ENCODE results near the gene DNASE2B. TPM values are rescaled to one million over a fixed set of nuclear protein-coding genes. Genes with fewer than 3 reads are reported as not detected.

DNASE2B gene
- polyA plus RNA-seq, 1 donor (not counting 4 experiments of a cell fraction or from before 2014, with no cell fraction given), result not detected

DNA sequence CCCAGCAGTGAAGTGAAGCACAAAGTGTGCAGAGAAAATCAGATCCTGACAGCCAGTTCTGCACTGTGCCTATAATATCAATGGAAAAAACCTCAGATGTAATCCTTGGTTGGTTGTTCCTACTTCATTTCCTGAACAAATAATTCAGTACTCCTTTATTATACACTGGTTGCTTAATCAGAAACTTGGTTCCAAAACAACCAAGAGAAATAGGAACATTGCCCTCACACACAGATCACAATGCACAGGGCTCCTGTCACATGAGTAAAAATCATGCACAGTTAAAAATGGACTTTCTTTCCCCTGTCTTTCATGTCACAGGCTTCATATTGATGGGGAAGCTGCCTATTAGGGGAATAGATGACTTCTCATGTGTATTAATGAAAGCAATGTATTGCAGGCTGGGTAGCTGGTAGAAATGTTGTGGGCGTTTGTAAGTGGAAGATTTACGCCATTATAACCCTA lies 9.7 kb downstream of the DNASE2B start:
- Histone ChIP-seq H4K20me1 (ENCODE audit: control insufficient read depth, extremely low read depth, insufficient read depth, low read length) (no peaks in the 10 kb centered on the region), H3K9me1 (ENCODE audit: control insufficient read depth, extremely low read depth, insufficient read depth, low read length) (no peaks in the 10 kb centered on the region), H3K9ac (ENCODE audit: control insufficient read depth, extremely low read depth, insufficient read depth, low read length) (no peak overlapping the region), H3K27me3 (ENCODE audit: control insufficient read depth, extremely low read depth, insufficient read depth, low read length) (no peaks in the 10 kb centered on the region), H3K79me2 (ENCODE audit: control insufficient read depth, insufficient read depth, low read length) (no peaks in the 10 kb centered on the region), H3K36me3 (ENCODE audit: control insufficient read depth in 2 of 2, extremely low read depth in 1 of 2, insufficient read depth in 2 of 2, low read length in 2 of 2) (no peaks in the 10 kb centered on the region), H2AFZ (ENCODE audit: control insufficient read depth, low read length) (no peak overlapping the region), H3K27ac (ENCODE audit: control insufficient read depth, insufficient read depth, low read length) (no peak overlapping the region), H3K9me3 (ENCODE audit: control insufficient read depth, low read depth, low read length) (no peaks in the 10 kb centered on the region), H3K4me1 (ENCODE audit: control insufficient read depth, extremely low read depth, insufficient read depth, low read length) (no peaks in the 10 kb centered on the region), H3K4me2 (ENCODE audit: control insufficient read depth, extremely low read depth, insufficient read depth, low read depth, low read length) (no peak overlapping the region), H3K4me3 (ENCODE audit: control insufficient read depth in 2 of 3, extremely low read depth in 1 of 3, insufficient read depth in 2 of 3, low read depth in 1 of 3, low read length in 3 of 3) (no peak overlapping the region)
- TF ChIP-seq, protein P1, sequence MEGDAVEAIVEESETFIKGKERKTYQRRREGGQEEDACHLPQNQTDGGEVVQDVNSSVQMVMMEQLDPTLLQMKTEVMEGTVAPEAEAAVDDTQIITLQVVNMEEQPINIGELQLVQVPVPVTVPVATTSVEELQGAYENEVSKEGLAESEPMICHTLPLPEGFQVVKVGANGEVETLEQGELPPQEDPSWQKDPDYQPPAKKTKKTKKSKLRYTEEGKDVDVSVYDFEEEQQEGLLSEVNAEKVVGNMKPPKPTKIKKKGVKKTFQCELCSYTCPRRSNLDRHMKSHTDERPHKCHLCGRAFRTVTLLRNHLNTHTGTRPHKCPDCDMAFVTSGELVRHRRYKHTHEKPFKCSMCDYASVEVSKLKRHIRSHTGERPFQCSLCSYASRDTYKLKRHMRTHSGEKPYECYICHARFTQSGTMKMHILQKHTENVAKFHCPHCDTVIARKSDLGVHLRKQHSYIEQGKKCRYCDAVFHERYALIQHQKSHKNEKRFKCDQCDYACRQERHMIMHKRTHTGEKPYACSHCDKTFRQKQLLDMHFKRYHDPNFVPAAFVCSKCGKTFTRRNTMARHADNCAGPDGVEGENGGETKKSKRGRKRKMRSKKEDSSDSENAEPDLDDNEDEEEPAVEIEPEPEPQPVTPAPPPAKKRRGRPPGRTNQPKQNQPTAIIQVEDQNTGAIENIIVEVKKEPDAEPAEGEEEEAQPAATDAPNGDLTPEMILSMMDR (optimal IDR thresholded peaks at IDR 0.05 in 1 of 3, IDR thresholded peaks at IDR 0.05 in 1 of 3, conservative IDR thresholded peaks at IDR 0.05 in 1 of 3; ENCODE audit: extremely low read depth in 1 of 3, insufficient read depth in 2 of 3, low read length in 3 of 3), result no peak
- no peak for TF ChIP-seq EZH2 (IDR thresholded peaks at IDR 0.05; ENCODE audit: low read length)
- DNase-seq (ENCODE audit: low read depth, low spot score) (no peak), FAIRE-seq (no peak)
- dilution Hi-C loops (cut with MboI; ENCODE audit: extremely low pct_ligation_motif_present, low sequenced_read_pairs), result no loop called here

DNA sequence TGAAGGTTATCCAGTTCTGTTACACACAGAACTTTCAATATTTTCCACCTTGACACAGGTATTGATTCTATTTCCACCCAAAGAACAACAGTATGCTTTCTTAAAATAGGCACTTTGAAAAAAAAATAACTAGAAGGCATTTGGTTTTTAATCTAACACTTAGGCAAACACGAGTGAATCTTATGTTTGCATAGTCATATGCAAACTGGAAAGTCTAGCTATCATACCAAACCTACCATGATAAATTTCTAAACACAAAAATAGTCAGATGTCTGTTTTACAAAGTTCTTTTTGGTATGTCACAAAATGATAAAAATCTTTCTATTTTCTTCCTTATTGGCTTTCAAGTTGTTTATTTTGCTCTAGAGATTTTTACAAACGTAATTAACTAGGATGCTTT lies 11.6 kb downstream of the DNASE2B start:
- no peak overlapping the region for H2AFZ ChIP-seq (ENCODE audit: control insufficient read depth, low read length)
- no peak overlapping the region for H3K27ac ChIP-seq (ENCODE audit: control insufficient read depth, insufficient read depth, low read length)
- TF ChIP-seq, protein P1 (optimal IDR thresholded peaks at IDR 0.05 in 1 of 3, IDR thresholded peaks at IDR 0.05 in 1 of 3, conservative IDR thresholded peaks at IDR 0.05 in 1 of 3; ENCODE audit: extremely low read depth in 1 of 3, insufficient read depth in 2 of 3, low read length in 3 of 3), result no peak
- TF ChIP-seq EZH2 (IDR thresholded peaks at IDR 0.05; ENCODE audit: low read length), result no peak
- H3K27me3 ChIP-seq (ENCODE audit: control insufficient read depth, extremely low read depth, insufficient read depth, low read length), result no peaks in the 10 kb centered on the region
- no peak overlapping the region for H3K4me2 ChIP-seq (ENCODE audit: control insufficient read depth, extremely low read depth, insufficient read depth, low read depth, low read length)
- H3K4me3 ChIP-seq (ENCODE audit: control insufficient read depth in 2 of 3, extremely low read depth in 1 of 3, insufficient read depth in 2 of 3, low read depth in 1 of 3, low read length in 3 of 3), result no peak overlapping the region
- no peaks in the 10 kb centered on the region for H3K36me3 ChIP-seq (ENCODE audit: control insufficient read depth in 2 of 2, extremely low read depth in 1 of 2, insufficient read depth in 2 of 2, low read length in 2 of 2)
- no peaks in the 10 kb centered on the region for H3K9me1 ChIP-seq (ENCODE audit: control insufficient read depth, extremely low read depth, insufficient read depth, low read length)
- dilution Hi-C loops (cut with MboI; ENCODE audit: extremely low pct_ligation_motif_present, low sequenced_read_pairs), result no loop called here
- no peaks in the 10 kb centered on the region for H3K79me2 ChIP-seq (ENCODE audit: control insufficient read depth, insufficient read depth, low read length)
- H4K20me1 ChIP-seq (ENCODE audit: control insufficient read depth, extremely low read depth, insufficient read depth, low read length), result no peaks in the 10 kb centered on the region
- H3K9me3 ChIP-seq (ENCODE audit: control insufficient read depth, low read depth, low read length), result no peaks in the 10 kb centered on the region
- no peak for DNase-seq (ENCODE audit: low read depth, low spot score)
- H3K9ac ChIP-seq (ENCODE audit: control insufficient read depth, extremely low read depth, insufficient read depth, low read length), result no peak overlapping the region
- FAIRE-seq, result no peak
- H3K4me1 ChIP-seq (ENCODE audit: control insufficient read depth, extremely low read depth, insufficient read depth, low read length), result no peaks in the 10 kb centered on the region
